C4-2B (cell line): ENCODE results near the gene MAML3.

ENCODE experiments used
- ZFX ChIP-seq: fragments of 450-650 bp; IDR thresholded peaks from 2 replicates; pipeline ENCODE4 v1.6.1; 2017
- TF ChIP-seq, protein P1 (sequence below): fragments of 450-650 bp; conservative IDR thresholded peaks from 2 replicates; pipeline ENCODE4 v1.5.1; 2017; ENCODE audit warnings: mild to moderate bottlenecking

DNA sequence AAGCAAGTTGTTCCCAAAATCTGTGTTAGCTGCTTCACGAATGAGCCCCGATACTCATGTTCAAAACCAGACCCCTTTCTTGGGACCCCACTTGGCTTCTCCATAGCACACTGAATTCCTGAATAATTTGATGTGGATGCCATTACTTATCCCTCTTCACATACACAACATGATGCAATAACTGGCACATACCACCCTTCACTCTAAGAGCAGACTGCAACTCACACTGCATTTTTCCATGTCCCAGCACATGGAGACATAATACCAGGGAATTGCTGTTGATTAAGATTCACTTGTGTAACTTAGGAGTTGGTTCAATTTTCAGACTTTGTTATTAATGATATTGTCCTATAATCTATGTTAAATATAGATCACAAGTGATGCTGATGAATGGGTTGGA, 213.4 kb downstream of the MAML3 start:
- TF ChIP-seq, protein P1, sequence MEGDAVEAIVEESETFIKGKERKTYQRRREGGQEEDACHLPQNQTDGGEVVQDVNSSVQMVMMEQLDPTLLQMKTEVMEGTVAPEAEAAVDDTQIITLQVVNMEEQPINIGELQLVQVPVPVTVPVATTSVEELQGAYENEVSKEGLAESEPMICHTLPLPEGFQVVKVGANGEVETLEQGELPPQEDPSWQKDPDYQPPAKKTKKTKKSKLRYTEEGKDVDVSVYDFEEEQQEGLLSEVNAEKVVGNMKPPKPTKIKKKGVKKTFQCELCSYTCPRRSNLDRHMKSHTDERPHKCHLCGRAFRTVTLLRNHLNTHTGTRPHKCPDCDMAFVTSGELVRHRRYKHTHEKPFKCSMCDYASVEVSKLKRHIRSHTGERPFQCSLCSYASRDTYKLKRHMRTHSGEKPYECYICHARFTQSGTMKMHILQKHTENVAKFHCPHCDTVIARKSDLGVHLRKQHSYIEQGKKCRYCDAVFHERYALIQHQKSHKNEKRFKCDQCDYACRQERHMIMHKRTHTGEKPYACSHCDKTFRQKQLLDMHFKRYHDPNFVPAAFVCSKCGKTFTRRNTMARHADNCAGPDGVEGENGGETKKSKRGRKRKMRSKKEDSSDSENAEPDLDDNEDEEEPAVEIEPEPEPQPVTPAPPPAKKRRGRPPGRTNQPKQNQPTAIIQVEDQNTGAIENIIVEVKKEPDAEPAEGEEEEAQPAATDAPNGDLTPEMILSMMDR, result no peak
- TF ChIP-seq ZFX, result no peak
